ENCODE measurements around the gene PTMA.
"Not testable (repeated sequence)": the region's sequence is repeated elsewhere in the genome, so short reads cannot be mapped to it uniquely, and the experiment has no call there.

Gene PTMA

DNA sequence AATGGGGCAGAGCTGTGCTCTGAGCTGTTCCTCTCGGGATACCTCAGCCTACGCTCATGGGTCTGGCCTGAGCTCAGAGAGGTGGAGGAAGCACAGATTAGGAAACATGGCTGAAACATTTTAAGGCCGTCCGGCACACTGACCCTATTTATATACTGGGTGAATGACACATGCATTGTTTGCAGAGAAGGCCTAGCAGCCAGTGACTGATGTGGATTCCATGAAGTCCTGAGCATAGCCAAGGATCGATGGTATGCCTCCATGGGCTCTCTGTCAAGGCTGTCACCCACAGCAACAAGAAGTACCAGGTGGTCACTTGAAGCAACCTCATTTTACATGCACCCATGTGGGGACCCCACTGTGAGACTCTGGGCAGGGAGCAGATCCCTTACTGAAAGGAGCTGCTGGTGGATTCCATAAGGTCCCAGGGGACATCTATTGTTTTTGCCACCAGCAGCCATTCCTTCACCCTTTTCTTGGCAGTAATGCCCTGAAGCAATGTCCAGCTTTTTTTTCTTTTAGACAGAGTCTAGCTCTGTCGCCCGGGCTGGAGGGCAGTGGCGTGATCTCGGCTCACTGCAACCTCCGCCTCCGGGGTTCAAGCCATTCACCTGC is 8.4 kb downstream of the PTMA start:
- no peak for DNase-seq (ENCODE audit: low spot score)

DNA sequence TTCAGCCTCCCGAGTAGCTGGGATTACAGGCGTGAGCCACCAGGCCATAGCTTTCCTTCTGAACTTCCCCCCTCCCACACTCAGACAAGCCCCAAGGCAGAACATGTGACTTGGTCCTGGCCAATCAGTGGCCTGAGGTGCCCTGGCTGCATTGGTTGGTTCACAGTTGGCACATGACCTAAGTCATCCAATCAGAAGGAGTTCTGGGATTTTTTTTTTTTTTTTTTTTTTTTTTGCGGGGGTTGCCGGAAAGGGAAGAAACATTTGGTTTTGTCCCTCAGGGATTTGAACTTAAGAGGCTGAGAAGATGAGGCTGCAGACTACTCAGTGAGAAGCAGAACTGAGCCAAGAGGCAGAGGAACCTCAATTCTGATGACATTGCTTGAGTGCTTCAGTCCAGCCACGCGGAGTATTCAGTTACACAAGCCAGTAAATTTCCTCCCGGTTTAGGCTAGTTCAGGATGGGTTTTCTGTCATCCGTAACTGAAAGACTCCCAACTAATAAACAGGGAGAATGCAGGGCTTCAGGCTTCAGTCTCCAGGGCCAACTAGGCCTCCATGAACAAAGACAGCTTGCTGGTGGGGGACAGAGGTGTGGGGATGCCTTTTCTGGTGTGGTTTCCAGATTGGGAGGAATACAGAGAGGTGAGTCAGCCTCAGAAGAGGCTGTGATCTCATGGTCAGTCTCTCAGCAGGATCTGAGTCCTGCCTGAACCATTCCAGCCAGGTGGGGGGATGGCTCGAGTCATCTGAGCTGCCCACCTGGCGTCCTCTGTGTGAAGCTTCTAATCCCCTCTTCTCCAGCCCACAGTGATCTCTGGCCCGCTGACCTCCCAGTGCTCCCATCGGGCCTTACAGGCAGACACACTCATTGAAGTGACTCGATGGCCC is 9.2 kb downstream of the PTMA start:
- DNase-seq (ENCODE audit: low spot score), result peak; percentile 94

DNA sequence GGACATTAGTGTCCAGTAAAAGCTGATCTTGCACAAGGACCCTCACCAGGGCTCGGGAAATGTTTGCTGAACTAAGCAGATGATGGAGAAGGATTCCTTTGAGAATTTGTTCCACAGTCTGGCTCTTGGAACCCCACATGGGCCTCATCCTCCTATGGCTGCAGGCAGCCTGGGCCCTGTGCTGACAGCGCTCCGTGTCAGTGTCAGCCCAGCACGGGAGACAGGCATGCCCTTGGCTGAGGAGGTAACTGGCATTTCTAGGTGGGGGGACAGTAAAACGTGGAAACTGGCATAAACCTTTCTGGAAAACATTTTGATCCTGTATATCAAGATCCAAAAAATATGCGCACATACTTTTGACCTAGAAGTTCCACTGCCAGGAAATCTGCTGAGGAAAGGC is 10.5 kb downstream of the PTMA start:
- DNase-seq (ENCODE audit: low spot score), result no peak

DNA sequence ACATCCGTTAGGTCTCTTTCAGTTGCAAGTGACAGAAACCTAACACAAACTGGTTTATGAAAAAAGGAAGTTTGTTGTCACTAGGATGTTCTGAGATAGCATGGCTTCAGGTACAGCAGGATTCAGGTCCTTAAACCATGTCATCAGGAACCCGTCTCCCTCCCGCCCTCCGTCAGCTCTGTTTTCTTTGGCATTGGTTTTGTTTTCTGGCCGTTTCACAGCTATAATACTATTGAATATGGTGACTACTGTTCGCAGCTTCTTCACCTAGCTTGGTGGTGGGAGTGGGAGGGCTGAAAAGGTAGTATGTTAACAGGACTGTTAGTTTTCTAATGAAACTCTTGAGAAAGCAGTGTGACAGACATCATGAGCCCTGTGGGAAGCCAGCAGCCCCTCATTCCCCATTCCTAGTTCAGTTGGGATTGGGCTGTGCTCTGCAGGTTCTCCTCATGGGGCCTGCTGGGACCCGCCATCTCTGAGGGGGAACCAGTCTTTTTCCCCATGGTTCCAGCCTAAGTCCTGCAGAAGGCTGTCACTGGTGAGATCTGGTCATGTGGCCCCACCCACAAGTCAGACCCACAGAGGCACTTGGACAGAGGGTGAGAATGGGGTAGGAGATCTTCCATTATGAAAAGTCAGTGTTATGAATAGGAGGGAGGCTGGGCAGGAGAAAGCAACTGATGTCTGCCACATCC is 12.1 kb downstream of the PTMA start:
- no peak for DNase-seq (ENCODE audit: low spot score)

DNA sequence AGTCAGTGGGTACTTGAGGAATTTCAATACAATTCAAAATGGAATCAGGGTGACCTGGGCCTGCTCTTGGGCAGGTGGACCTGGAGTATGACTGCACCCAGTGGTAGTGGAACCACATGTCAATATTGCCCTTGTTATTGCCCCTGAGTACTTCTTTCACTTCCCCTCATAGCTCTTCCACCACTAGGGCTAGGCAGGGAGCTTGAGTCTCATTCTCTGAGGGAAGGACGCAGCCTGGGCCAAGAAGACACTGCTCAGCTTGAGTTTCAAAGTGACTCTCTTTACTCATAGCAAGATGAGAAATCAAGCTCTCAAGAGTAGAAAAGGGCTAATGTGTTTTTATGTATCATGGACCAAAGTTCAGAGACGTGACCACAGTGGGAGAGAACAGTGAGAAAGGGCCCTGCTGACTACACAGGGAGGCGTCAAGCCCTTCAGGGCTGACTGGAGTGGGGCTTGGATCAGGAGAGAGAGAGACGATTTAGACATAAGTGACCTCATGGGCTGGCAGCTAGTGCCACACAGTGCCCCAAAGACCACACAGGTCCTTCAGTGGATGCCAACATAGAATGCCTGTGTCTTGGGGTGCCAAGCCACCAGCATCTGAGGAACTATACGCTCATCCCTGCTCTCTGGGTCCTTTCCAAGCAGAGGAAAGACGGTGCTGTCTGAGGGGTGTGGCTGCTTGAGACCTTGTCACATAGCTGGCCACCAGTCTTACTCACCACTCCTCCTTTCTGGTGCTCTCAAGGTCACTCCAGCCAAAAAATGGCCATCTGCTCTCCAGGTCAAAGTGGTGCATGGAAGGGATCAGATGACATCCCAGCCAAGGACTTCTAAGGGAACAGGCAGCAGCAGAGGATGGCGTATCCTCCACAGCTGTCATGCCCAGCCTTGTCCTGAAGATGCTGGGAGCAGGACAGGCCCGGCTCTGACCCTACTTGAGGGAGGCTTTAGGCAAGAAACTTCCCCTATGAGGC is 13.0 kb downstream of the PTMA start:
- peak; percentile 59 for DNase-seq (ENCODE audit: low spot score)

DNA sequence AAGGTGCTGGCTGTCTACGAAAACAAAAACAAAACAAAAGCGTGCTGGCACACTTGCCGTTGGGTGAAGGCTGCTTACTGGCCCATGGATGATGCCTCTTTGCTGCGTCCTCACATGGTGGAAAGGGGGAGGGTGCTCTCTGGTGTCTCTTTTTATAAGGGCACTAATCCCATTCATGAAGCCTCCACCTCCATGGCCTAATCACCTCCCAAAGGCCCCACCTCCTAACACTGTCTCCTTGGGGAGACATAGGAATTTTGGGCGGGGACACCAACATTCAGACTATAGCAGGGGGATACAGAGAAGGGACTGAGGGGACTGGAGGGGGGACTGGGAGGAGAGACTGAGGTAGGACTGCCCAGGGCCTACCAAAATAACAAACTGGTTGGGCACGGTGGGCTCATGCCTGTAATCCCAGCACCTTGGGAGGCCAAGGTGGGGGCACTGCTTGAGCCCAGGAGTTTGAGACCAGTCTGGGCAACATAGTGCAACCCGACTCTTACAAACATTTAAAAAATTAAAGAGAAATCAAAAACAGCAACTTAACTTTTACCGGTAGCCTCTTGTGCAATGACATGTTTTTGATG is 14.5 kb downstream of the PTMA start:
- DNase-seq (ENCODE audit: low spot score), result no peak

DNA sequence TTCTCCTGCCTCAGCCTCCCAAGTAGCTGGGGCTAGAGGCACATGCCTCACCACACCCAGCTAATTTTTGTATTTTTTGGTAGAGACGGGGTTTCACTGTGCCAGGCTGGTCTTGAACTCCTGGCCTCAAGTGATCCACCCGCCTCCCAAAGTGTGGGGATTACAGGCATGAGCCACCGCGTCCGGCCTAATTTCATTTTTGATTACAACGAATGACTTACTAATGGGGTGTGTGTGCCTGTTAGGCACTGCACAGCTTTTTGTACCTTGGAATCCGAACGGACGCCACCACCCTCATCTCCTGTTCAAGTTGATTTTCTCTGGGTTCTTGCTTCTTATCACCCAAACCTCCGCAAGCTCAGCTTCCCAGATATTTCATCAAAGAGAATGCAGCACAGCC is 17.2 kb downstream of the PTMA start:
- DNase-seq (ENCODE audit: low spot score), result no peak

DNA sequence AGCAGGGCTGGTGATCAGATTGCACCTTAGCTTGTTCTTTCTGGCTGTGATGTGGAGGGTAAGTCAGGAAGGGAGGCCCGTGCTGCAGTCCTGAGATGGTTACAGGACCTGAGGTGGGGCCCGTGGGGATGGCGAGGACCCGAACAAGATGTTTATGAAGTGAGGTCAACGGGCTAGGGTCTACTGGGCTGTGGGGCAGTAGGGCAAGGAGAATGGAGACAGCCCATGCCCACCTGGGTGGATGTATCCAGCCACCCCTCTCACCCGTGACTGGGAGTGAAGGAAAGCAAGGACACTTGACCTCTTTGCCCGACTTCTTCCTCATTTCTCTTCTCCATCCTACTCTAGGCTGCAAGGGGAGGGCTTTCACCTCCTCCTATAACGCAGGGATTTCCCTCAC is 18.0 kb downstream of the PTMA start:
- DNase-seq (ENCODE audit: low spot score), result no peak

DNA sequence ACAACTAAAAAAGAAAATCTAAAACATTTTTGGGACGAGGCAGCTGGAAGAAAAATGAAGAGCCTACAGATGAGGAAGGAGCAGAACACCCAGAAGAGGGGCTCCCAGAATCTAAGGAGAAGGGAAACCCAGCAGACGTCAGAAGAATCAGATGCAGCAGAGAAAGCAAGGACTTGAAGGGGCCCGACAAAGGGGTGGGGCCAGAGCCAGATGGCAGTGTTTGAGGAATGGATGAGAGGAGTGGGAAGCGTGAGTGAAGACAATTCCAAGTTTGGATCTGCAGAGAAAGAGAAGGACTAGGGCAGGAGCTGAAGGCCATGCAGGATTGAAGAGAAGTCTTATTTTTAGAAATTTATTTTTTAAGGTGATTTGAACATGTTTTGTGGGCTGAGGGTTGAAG is 19.3 kb downstream of the PTMA start:
- DNase-seq (ENCODE audit: low spot score), result no peak

DNA sequence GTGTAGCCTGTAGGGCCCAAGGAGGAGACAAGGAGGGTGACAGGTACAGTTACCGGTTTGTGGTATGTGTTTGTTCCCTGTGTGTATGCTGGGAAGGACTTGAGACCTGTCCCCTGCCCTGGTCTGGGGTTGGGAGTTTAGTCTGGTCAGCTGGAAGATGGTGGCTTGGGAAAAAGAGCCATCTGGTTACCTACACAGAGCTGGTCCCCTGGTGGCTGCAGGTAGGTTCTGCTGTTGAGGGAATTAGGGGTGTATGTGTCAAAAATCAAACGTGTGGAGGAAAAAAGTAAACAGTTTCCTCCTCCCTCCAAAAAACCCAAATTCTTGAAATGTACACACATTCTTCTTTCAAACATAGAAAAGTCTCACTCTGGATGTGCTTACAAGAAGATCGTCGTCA is 24.3 kb downstream of the PTMA start:
- DNase-seq (ENCODE audit: low spot score), result no peak

DNA sequence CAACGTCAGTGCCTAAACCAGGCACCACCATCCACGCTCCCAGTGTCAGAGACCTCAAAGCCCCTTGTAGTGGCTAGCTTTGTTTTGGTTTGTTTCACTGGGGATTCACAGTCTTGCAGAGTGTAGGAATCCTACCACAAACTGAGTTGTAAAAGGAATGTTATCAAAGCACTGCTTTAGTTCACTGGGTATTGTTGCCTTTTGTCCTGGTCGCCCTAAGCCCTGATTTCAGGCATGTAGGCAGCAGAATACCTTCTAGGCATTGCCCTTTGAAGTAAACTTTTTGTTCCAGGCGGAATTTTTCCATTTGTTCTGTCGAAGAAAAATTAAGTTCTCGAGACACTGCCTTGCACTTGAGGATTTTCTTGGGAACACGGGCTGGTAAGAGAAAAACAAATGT is 29.4 kb downstream of the PTMA start:
- no peak for DNase-seq (ENCODE audit: low spot score)

DNA sequence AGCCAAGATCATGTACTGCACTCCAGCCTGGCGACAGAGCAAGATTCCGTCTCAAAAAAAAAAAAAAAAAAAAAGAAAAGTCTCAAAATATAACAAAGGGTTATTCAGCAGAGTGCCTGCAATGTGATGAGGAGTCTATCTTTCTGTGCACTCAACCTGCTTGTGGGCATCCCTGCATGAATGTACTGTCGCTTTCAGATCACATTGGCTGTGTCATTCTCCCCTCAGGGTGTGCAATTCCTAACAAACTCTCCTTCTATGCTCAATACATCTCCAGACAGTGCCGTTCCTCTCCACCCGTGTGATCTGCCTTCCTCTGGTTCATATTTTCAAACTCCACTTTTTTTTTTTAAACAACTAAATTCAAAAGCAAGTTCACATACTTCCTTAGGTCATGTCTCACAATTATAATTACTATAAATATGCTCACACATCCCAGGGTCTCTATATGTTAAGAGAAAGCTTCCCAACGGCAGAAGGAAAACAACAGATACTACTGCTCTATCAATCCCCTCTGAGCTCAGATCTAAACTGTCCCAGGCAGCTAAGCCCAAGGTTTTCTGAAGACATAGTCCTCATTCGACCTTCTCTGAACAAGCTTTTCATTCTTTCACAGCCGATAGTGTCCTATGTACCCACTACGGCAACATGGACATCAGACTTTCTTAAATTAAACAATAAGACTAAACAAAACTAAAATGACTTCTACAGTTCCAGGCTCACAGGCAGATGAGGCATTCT is 35.2 kb downstream of the PTMA start:
- no peak for DNase-seq (ENCODE audit: low spot score)

DNA sequence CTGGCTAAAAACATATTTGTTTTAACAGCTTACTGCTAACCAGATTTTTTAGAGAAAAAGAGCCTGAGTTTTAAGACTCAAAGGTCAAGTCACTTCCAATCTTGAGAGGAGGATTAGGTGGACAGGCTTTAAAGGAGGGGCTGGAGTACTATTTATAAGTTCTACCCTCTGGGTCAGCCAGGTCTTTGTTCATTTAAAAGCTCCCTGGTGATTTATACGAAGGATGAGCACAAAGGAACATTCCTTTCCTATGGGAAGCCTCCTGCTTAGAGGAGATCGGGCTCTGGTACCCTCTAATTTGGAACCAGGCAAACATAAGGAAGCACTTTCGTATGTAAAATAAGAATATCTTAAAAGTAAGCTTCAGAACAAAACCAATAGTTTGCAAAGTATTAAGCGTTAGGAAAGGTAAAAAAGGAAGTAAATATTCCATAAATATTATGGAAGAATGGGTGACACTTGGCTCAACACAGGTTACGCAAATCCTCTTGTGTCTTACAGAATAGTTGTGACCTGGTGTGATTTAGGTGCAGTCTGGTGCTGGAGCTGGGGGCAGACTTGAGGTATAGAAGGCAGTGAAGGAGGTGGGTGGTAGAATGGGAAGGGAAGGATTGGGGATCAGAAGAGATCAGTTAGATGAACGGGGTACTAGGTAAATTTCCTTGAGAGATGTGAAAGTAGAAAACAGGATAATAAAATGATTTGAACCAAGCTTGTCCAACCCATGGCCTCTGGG is 37.1 kb downstream of the PTMA start:
- no peak for DNase-seq (ENCODE audit: low spot score)

DNA sequence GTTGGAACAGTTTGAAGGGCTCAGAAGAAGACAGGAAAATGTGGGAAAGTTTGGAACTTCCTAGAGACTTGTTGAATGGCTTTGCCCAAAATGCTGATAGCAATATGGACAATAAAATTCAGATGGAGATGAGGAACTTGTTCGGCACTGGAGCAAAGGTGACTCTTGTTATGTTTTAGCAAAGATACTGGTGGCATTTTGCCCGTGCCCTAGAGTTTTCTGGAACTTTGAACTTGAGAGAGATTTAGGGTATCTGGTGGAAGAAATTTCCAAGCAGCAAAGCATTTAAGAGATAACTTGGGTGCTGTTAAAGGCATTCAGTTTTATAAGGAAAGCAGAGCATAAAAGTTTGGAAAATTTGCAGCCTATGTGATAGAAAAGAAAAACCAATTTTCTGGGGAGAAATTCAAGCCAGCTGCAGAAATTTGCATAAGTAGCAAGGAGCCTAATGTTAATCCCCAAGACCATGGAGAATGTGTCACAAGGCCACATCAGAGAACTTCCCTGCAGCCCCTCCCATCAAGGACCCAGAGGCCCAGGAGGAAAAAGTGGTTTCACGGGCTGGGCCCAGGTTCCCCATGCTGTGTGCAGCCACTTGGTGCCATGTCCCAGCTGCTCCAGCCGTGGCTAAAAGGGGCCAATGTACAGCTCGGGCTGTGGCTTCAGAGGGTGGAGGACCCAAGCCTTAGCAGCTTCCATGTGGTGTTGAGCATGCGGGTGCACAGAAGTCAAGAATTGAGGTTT is 40.0 kb downstream of the PTMA start:
- not testable (repeated sequence) for DNase-seq (ENCODE audit: low spot score)

DNA sequence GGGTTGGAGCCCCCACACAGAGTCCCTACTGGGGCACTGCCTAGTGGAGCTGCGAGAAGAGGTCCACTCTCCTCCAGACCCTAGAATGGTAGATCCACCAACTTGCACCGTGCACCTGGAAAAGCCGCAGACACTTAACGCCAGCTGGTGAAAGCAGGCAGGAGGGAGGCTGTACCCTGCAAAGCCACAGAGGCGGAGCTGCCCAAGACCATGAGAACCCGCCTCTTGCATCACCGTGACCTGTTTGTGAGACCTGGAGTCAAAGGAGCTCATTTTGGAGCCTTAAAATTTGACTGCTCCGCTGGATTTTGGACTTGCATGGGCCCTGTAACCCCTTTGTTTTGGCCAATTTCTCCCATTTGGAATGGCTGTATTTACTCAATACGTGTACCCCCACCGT is 40.7 kb downstream of the PTMA start:
- not testable (repeated sequence) for DNase-seq (ENCODE audit: low spot score)

DNA sequence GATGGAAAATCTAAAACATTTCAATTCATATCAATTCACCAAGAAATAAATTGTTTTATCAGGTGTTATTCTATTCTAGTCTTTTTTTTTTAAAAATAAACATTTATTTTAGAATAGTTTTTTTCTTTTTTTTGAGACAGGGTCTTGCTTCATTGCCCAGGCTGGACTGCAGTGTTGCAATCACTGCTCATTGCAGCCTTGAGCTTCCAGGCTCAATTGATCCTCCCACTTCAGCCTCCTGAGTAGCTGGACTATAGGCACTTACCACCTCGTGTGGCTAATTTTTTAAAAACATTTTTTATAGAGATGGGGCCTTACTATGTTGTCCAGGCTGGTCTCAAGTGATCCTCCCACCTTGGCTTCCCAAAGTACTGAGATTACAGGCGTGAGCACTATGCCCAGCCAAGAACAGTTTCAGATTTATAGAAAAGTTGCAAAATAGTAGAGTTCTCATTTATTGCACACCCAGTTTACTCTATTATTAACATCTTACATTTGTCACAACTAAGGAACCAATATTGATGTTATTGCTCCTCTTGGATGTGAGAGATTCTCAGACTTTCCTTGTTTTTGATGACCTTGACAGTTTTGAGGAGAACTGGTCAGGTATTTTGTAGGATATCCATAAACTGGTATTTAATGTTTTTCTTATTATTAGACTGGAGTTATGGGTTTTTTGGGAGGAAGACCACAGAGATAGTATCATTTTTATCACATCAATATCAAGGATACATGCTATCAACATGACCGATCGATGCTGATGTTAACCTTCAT is 42.9 kb downstream of the PTMA start:
- no peak for DNase-seq (ENCODE audit: low spot score)

DNA sequence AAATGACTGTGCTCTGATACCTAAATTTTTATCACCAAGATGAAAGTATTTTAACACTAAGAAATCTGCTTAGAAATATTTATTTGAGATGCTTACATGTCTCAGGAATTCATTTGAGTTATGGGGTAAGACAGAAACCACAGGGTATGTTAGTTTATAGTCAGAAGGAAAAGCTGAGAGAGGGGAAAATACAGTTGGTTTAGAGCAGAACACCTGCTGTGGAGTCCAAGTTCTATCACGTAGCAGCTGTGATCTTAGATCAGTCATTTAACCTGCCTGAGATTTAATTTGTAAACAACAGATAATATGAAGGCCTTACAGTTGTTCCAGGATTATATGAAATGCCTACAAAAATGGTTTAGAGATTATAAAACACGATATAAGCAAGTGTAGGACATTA is 43.7 kb downstream of the PTMA start:
- DNase-seq (ENCODE audit: low spot score), result no peak

DNA sequence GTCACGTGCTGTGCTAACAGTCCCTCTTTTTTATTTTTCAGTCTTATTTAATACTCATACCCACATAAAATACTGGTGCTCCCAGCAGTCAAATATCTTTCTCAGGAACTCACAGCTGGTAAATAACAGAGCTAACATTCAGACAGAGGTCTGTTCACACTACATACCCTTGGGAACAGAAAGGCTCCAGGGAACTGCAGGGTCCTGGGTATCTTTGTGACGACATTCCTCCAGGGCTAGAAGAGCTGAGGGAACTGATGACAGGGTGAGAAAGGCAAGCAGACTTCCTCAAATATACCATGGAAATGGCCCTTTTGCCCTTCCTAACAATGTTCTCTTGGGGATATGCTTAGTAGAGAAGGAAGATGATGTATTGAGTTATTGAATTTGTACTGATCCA is 53.4 kb downstream of the PTMA start:
- no peak for DNase-seq (ENCODE audit: low spot score)

Data from germinal center (tissue), 1 donor.